SU-DHL-6 (cell line): ENCODE measurements around the gene FAXDC2.

Experiments
- H2AFZ ChIP-seq: fragments of 200-600 bp; sonication (generic); 2 replicates; pipeline ENCODE4 v1.6.1; 2014; ENCODE audit warnings: low read depth, mild to moderate bottlenecking, moderate library complexity, mixed read lengths, antibody characterized with exemption, low read length; ENCODE audit not compliant: severe bottlenecking
- H3F3A ChIP-seq: fragments of 200-600 bp; shearing (Covaris generic); 2 replicates; pipeline ENCODE4 v1.6.0; 2016; ENCODE audit warnings: antibody characterized with exemption, mild to moderate bottlenecking; ENCODE audit not compliant: insufficient read depth
- H3K27ac ChIP-seq: fragments of 200-600 bp; sonication (generic); 2 replicates; pipeline ENCODE4 v1.5.1; 2016; ENCODE audit warnings: low read depth, mild to moderate bottlenecking, low read length, moderate library complexity, mixed read lengths
- H3K27me3 ChIP-seq: fragments of 200-600 bp; sonication (generic), shearing (Covaris generic); 2 replicates; pipeline ENCODE4 v1.6.0; 2014; ENCODE audit warnings: mild to moderate bottlenecking, low read length
- H3K36me3 ChIP-seq: fragments of 200-600 bp; sonication (generic); 2 replicates; pipeline ENCODE4 v1.6.1; 2014; ENCODE audit warnings: mild to moderate bottlenecking, low read length, mixed read lengths
- H3K4me2 ChIP-seq: fragments of 300-600, 200-600 bp; shearing (Covaris generic), sonication (generic); 2 replicates; pipeline ENCODE4 v1.6.0; 2014; ENCODE audit warnings: low read length, low read depth, mild to moderate bottlenecking; ENCODE audit not compliant: poor library complexity, severe bottlenecking
- H3K4me3 ChIP-seq: fragments of 200-600 bp; sonication (generic); 2 replicates; pipeline ENCODE4 v1.5.1; 2014; ENCODE audit warnings: antibody characterized with exemption, low read length, mild to moderate bottlenecking, mixed read lengths; ENCODE audit not compliant: insufficient read depth, poor library complexity, severe bottlenecking
- H3K79me2 ChIP-seq: fragments of 200-600 bp; sonication (generic); 2 replicates; pipeline ENCODE4 v1.6.1; 2014; ENCODE audit warnings: mild to moderate bottlenecking, low read length, moderate library complexity; ENCODE audit not compliant: insufficient read depth
- H3K9ac ChIP-seq: fragments of 200-600 bp; sonication (generic); 2 replicates; pipeline ENCODE4 v1.7.0; 2014; ENCODE audit warnings: mild to moderate bottlenecking, low read length
- H3K9me2 ChIP-seq: fragments of 200-600 bp; sonication (generic); replicated peaks from 2 replicates; pipeline ENCODE4 v1.6.1; 2014; ENCODE audit warnings: low read length; ENCODE audit not compliant: insufficient read depth
- H3K9me3 ChIP-seq: fragments of 200-600 bp; sonication (generic); 2 replicates; pipeline ENCODE4 v1.6.1; 2014; ENCODE audit warnings: low read length, mixed read lengths; ENCODE audit not compliant: insufficient read depth
- H4K20me1 ChIP-seq: fragments of 200-600 bp; sonication (generic); 2 replicates; pipeline ENCODE4 v1.6.1; 2014; ENCODE audit warnings: low read depth, mild to moderate bottlenecking, antibody characterized with exemption, low read length, moderate library complexity, mixed read lengths
- CTCF ChIP-seq: fragments of 200-600 bp; sonication (generic); IDR thresholded peaks from one replicate; pipeline ENCODE4 v1.5.1; 2017; ENCODE audit warnings: antibody characterized with exemption, mild to moderate bottlenecking, low read length, moderate library complexity; ENCODE audit not compliant: insufficient read depth, poor library complexity, severe bottlenecking
- EZH2phosphoT487 ChIP-seq: fragments of 200-600 bp; sonication (generic), shearing (Covaris generic); conservative IDR thresholded peaks from 2 replicates; pipeline ENCODE4 v1.6.1; 2018; ENCODE audit warnings: mild to moderate bottlenecking, antibody characterized with exemption, low read length, moderate library complexity, mixed read lengths

Gene FAXDC2

GRCh38 chr5:154873791-154874331 lies 23.5 kb upstream of the FAXDC2 start:
- Histone ChIP-seq H4K20me1 (no peaks in the 10 kb centered on the region), H3K9ac (no peak overlapping the region), H3K9me3 (peaks cover 6% of the 10 kb centered on the region; the same call in 1 of the 2 replicates), H3K79me2 (no peaks in the 10 kb centered on the region), H3K4me2 (no peak overlapping the region), H3K27ac (no peak overlapping the region), H3K4me3 (no peak overlapping the region), H3K36me3 (peaks cover 36% of the 10 kb centered on the region), H3F3A (no peaks in the 10 kb centered on the region), H2AFZ (no peak overlapping the region), H3K9me2 (no peaks in the 10 kb centered on the region), H3K27me3 (no peaks in the 10 kb centered on the region)
- no peak for TF ChIP-seq EZH2phosphoT487
- no peak for TF ChIP-seq CTCF

GRCh38 chr5:154871734-154872133 lies 21.3 kb upstream of the FAXDC2 start:
- no peaks in the 10 kb centered on the region for H4K20me1 ChIP-seq
- no peak for TF ChIP-seq EZH2phosphoT487
- no peak for TF ChIP-seq CTCF
- no peaks in the 10 kb centered on the region for H3K27me3 ChIP-seq
- no peaks in the 10 kb centered on the region; the same call in 1 of the 2 replicates for H3K79me2 ChIP-seq
- no peak overlapping the region for H3K4me2 ChIP-seq
- no peaks in the 10 kb centered on the region for H3K9me2 ChIP-seq
- peaks cover 41% of the 10 kb centered on the region for H3K36me3 ChIP-seq
- H3K27ac ChIP-seq, result no peak overlapping the region
- no peaks in the 10 kb centered on the region for H3K9me3 ChIP-seq
- no peak overlapping the region for H3K9ac ChIP-seq
- no peak overlapping the region for H2AFZ ChIP-seq
- peaks cover 3% of the 10 kb centered on the region; the same call in 1 of the 2 replicates for H3F3A ChIP-seq
- no peak overlapping the region for H3K4me3 ChIP-seq

GRCh38 chr5:154868702-154869101 lies 18.3 kb upstream of the FAXDC2 start:
- Histone ChIP-seq H3K79me2 (peaks cover 19% of the 10 kb centered on the region), H3K4me3 (no peak overlapping the region), H4K20me1 (no peaks in the 10 kb centered on the region), H3K4me2 (no peak overlapping the region), H3K36me3 (peaks cover 52% of the 10 kb centered on the region), H3K9me2 (no peaks in the 10 kb centered on the region), H3K9ac (no peak overlapping the region), H3F3A (peaks cover 3% of the 10 kb centered on the region; the same call in 1 of the 2 replicates), H3K27ac (no peak overlapping the region), H3K27me3 (no peaks in the 10 kb centered on the region), H2AFZ (no peak overlapping the region), H3K9me3 (no peaks in the 10 kb centered on the region)
- no peak for TF ChIP-seq EZH2phosphoT487
- TF ChIP-seq CTCF, result no peak
